Activated CD8-positive, alpha-beta memory T cell treated with anti-CD3 and anti-CD28 coated beads, Interleukin-2, amount 10 ng/mL, durations not matched to agents 7 days and 5 days (primary cell): ENCODE results near the gene TPRX2. TPM values are rescaled to one million over a fixed set of nuclear protein-coding genes. Genes with fewer than 3 reads are reported as not detected.
"Not testable (repeated sequence)": the region's sequence is repeated elsewhere in the genome, so short reads cannot be mapped to it uniquely, and the experiment has no call there.

Experiments used
- ATAC-seq: fragments of 150-1000 bp; cut with Tn5 transposase; one replicate; pipeline ENCODE4 v1.10.0; 2021; ENCODE audit warnings: moderate library complexity
- CTCF ChIA-PET: fragments of 350-600 bp; sonication (Branson Sonifier 250); formaldehyde crosslinking; loops from one replicate; lab custom pipeline; 2021; ENCODE audit warnings: antibody characterized with exemption; lab: Charles Lee
- DNase-seq: peaks from one replicate; pipeline ENCODE4 v3.0.0-alpha.2; 2020
- H3K27ac Mint-ChIP-seq: one replicate; pipeline ENCODE4 v1.8.0; 2021; ENCODE audit warnings: mild to moderate bottlenecking, mixed read lengths
- H3K27me3 Mint-ChIP-seq: one replicate; pipeline ENCODE4 v1.8.0; 2021; ENCODE audit warnings: mixed read lengths
- H3K36me3 Mint-ChIP-seq: one replicate; pipeline ENCODE4 v1.8.0; 2021; ENCODE audit warnings: mild to moderate bottlenecking, mixed read lengths
- H3K4me1 Mint-ChIP-seq: one replicate; pipeline ENCODE4 v1.8.0; 2021; ENCODE audit warnings: mixed read lengths
- H3K4me3 Mint-ChIP-seq: one replicate; pipeline ENCODE4 v1.8.0; 2021; ENCODE audit warnings: mild to moderate bottlenecking, moderate library complexity, mixed read lengths
- H3K9me3 Mint-ChIP-seq: one replicate; pipeline ENCODE4 v1.8.0; 2022; ENCODE audit warnings: low read depth, mixed read lengths
- total RNA-seq, 2 experiments: library from RNA; stranded (reverse); gene quantifications; one replicate each; pipeline ENCODE4 v1.2.3, GENCODE V29; 2021

Gene TPRX2
- total RNA-seq, 2 experiments from 2014 or later: not detected

- ATAC-seq (no peak), DNase-seq (no peak)
- CTCF ChIA-PET: no interaction called here
- H3K27me3 Mint-ChIP-seq: peaks cover 9% of the 10 kb centered on the region
- H3K4me1 Mint-ChIP-seq: no peaks in the 10 kb centered on the region
- no peaks in the 10 kb centered on the region for H3K9me3 Mint-ChIP-seq
- no peak overlapping the region for H3K4me3 Mint-ChIP-seq
- no peaks in the 10 kb centered on the region for H3K36me3 Mint-ChIP-seq
- H3K27ac Mint-ChIP-seq: no peak overlapping the region
These were observed 19.1 kb upstream of the TPRX2 start for GRCh38 chr19:47839913-47840312.

- Mint-ChIP-seq H3K4me1 (no peaks in the 10 kb centered on the region), H3K36me3 (no peaks in the 10 kb centered on the region), H3K4me3 (no peak overlapping the region), H3K9me3 (no peaks in the 10 kb centered on the region), H3K27me3 (peaks cover 9% of the 10 kb centered on the region), H3K27ac (no peak overlapping the region)
- ATAC-seq (no peak), DNase-seq (no peak)
- CTCF ChIA-PET: no interaction called here
These were observed 16.1 kb upstream of the TPRX2 start for GRCh38 chr19:47842941-47843340.

- CTCF ChIA-PET: interaction anchor here (1.9 to 2.3 kb wide), 2 partner anchors 15 to 20 kb away, joined by 9 to 11 read pairs; no protein-coding TSS in a partner anchor
- H3K36me3 Mint-ChIP-seq: no peaks in the 10 kb centered on the region
- peaks cover 28% of the 10 kb centered on the region for H3K27me3 Mint-ChIP-seq
- H3K4me1 Mint-ChIP-seq: peaks cover 5% of the 10 kb centered on the region
- H3K9me3 Mint-ChIP-seq: no peaks in the 10 kb centered on the region
- DNase-seq (no peak), ATAC-seq (no peak)
- no peak overlapping the region for H3K27ac Mint-ChIP-seq
- no peak overlapping the region for H3K4me3 Mint-ChIP-seq
These were observed 10.6 kb upstream of the TPRX2 start for GRCh38 chr19:47848425-47848822.

GRCh38 chr19:47848823-47849473, 10.1 kb upstream of the TPRX2 start:
- ATAC-seq (no peak), DNase-seq (peak; percentile 46)
- Mint-ChIP-seq H3K4me1 (peaks cover 5% of the 10 kb centered on the region), H3K27me3 (peaks cover 30% of the 10 kb centered on the region), H3K9me3 (no peaks in the 10 kb centered on the region), H3K4me3 (no peak overlapping the region), H3K36me3 (no peaks in the 10 kb centered on the region), H3K27ac (no peak overlapping the region)
- CTCF ChIA-PET: interaction anchor here (0.8 to 2.3 kb wide), 4 partner anchors 9 to 48 kb away, joined by 3 to 11 read pairs (median 6); no protein-coding TSS in a partner anchor

GRCh38 chr19:47853003-47853402, 6.0 kb upstream of the TPRX2 start:
- H3K27ac Mint-ChIP-seq: no peak overlapping the region
- H3K27me3 Mint-ChIP-seq: peaks cover 29% of the 10 kb centered on the region
- ATAC-seq (no peak), DNase-seq (no peak)
- no peaks in the 10 kb centered on the region for H3K36me3 Mint-ChIP-seq
- no peaks in the 10 kb centered on the region for H3K9me3 Mint-ChIP-seq
- no peak overlapping the region for H3K4me3 Mint-ChIP-seq
- CTCF ChIA-PET: interaction anchor here (0.9 to 1.1 kb wide), 2 partner anchors 10 to 16 kb away, joined by 3 read pairs; no protein-coding TSS in a partner anchor
- peaks cover 7% of the 10 kb centered on the region for H3K4me1 Mint-ChIP-seq

- no peak for ATAC-seq
- Mint-ChIP-seq H3K9me3 (no peaks in the 10 kb centered on the region), H3K36me3 (no peaks in the 10 kb centered on the region), H3K27ac (no peak overlapping the region), H3K4me1 (peaks cover 4% of the 10 kb centered on the region), H3K27me3 (peaks cover 19% of the 10 kb centered on the region), H3K4me3 (no peak overlapping the region)
- DNase-seq: no peak
- CTCF ChIA-PET: no interaction called here
These were observed 4.6 kb upstream of the TPRX2 start for GRCh38 chr19:47854459-47854858.

GRCh38 chr19:47858231-47858630, 804 bp upstream of the TPRX2 start:
- H3K9me3 Mint-ChIP-seq, H3K36me3 Mint-ChIP-seq, H3K27ac Mint-ChIP-seq, ATAC-seq, H3K4me1 Mint-ChIP-seq, DNase-seq, H3K4me3 Mint-ChIP-seq: not testable (repeated sequence)
- peaks cover 11% of the 10 kb centered on the region for H3K27me3 Mint-ChIP-seq
- CTCF ChIA-PET: interaction anchor here (1.1 kb wide), 1 partner anchor 8 kb away, joined by 3 read pairs; no protein-coding TSS in a partner anchor

- H3K27me3 Mint-ChIP-seq, H3K4me3 Mint-ChIP-seq, DNase-seq, H3K27ac Mint-ChIP-seq, ATAC-seq, H3K9me3 Mint-ChIP-seq, CTCF ChIA-PET, H3K4me1 Mint-ChIP-seq, H3K36me3 Mint-ChIP-seq: not testable (repeated sequence)
These were observed 803 bp downstream of the TPRX2 start for GRCh38 chr19:47859838-47860237.

GRCh38 chr19:47860602-47861297, 1.7 kb downstream of the TPRX2 start:
- no peaks in the 10 kb centered on the region for H3K4me1 Mint-ChIP-seq
- no peak for ATAC-seq
- no peak for DNase-seq
- no peak overlapping the region for H3K4me3 Mint-ChIP-seq
- H3K27me3 Mint-ChIP-seq: peaks cover 6% of the 10 kb centered on the region
- CTCF ChIA-PET: no interaction called here
- H3K27ac Mint-ChIP-seq: no peak overlapping the region
- no peaks in the 10 kb centered on the region for H3K9me3 Mint-ChIP-seq
- no peaks in the 10 kb centered on the region for H3K36me3 Mint-ChIP-seq

- no peaks in the 10 kb centered on the region for H3K9me3 Mint-ChIP-seq
- CTCF ChIA-PET: no interaction called here
- H3K36me3 Mint-ChIP-seq: no peaks in the 10 kb centered on the region
- H3K4me1 Mint-ChIP-seq: no peaks in the 10 kb centered on the region
- no peak overlapping the region for H3K4me3 Mint-ChIP-seq
- ATAC-seq: no peak
- H3K27me3 Mint-ChIP-seq: peaks cover 6% of the 10 kb centered on the region
- H3K27ac Mint-ChIP-seq: no peak overlapping the region
- no peak for DNase-seq
These were observed 2.6 kb downstream of the TPRX2 start for GRCh38 chr19:47861630-47862029.

- no peaks in the 10 kb centered on the region for H3K36me3 Mint-ChIP-seq
- no peak overlapping the region for H3K4me3 Mint-ChIP-seq
- ATAC-seq: peak; percentile 89
- peak; percentile 85 for DNase-seq
- no peaks in the 10 kb centered on the region for H3K4me1 Mint-ChIP-seq
- no peak overlapping the region for H3K27ac Mint-ChIP-seq
- CTCF ChIA-PET: interaction anchor here (0.6 to 2.6 kb wide), 10 partner anchors 8 to 73 kb away, joined by 3 to 11 read pairs (median 4); no protein-coding TSS in a partner anchor
- no peaks in the 10 kb centered on the region for H3K9me3 Mint-ChIP-seq
- peaks cover 6% of the 10 kb centered on the region for H3K27me3 Mint-ChIP-seq
These were observed 4.5 kb downstream of the TPRX2 start for GRCh38 chr19:47863514-47863936.

GRCh38 chr19:47865166-47865565, 6.1 kb downstream of the TPRX2 start:
- peaks cover 6% of the 10 kb centered on the region for H3K27me3 Mint-ChIP-seq
- no peaks in the 10 kb centered on the region for H3K4me1 Mint-ChIP-seq
- ATAC-seq: no peak
- no peak overlapping the region for H3K4me3 Mint-ChIP-seq
- no peaks in the 10 kb centered on the region for H3K9me3 Mint-ChIP-seq
- DNase-seq: no peak
- CTCF ChIA-PET: interaction anchor here (1.0 to 1.5 kb wide), 2 partner anchors 17 to 37 kb away, joined by 4 to 5 read pairs; no protein-coding TSS in a partner anchor
- no peak overlapping the region for H3K27ac Mint-ChIP-seq
- no peaks in the 10 kb centered on the region for H3K36me3 Mint-ChIP-seq

- no peaks in the 10 kb centered on the region for H3K4me1 Mint-ChIP-seq
- H3K27ac Mint-ChIP-seq: no peak overlapping the region
- no peak for DNase-seq
- peaks cover 3% of the 10 kb centered on the region for H3K9me3 Mint-ChIP-seq
- H3K27me3 Mint-ChIP-seq: no peaks in the 10 kb centered on the region
- no peaks in the 10 kb centered on the region for H3K36me3 Mint-ChIP-seq
- H3K4me3 Mint-ChIP-seq: no peak overlapping the region
- CTCF ChIA-PET: no interaction called here
- ATAC-seq: no peak
These were observed 19.9 kb downstream of the TPRX2 start for GRCh38 chr19:47878906-47879305.

- DNase-seq, CTCF ChIA-PET, ATAC-seq, H3K27me3 Mint-ChIP-seq, H3K4me3 Mint-ChIP-seq, H3K9me3 Mint-ChIP-seq, H3K27ac Mint-ChIP-seq, H3K4me1 Mint-ChIP-seq, H3K36me3 Mint-ChIP-seq: not testable (repeated sequence)
These were observed 20.4 kb downstream of the TPRX2 start for GRCh38 chr19:47879385-47879784.
